ENCODE measurements around the gene MED13L. TPM values are rescaled to one million over a fixed set of nuclear protein-coding genes. Genes with fewer than 3 reads are reported as not detected.

Gene MED13L
- total RNA-seq, 1 experiment from 2014 or later: 20.1 TPM

GRCh38 chr12:115968211-115968610 lies 309.3 kb downstream of the MED13L start:
- DNase-seq (ENCODE audit: low read depth): no peak
- in situ Hi-C loops (cut with HindIII; ENCODE audit: low pct_unique_long_range_greater_than_20kb, low sequenced_read_pairs): no loop called here

GRCh38 chr12:115966376-115966775 lies 311.1 kb downstream of the MED13L start:
- no peak for DNase-seq (ENCODE audit: low read depth)
- in situ Hi-C loops (cut with HindIII; ENCODE audit: low pct_unique_long_range_greater_than_20kb, low sequenced_read_pairs): no loop called here

GRCh38 chr12:115964626-115965025 lies 312.9 kb downstream of the MED13L start:
- in situ Hi-C loops (cut with HindIII; ENCODE audit: low pct_unique_long_range_greater_than_20kb, low sequenced_read_pairs): no loop called here
- DNase-seq (ENCODE audit: low read depth): no peak

GRCh38 chr12:115964214-115964613 lies 313.3 kb downstream of the MED13L start:
- DNase-seq (ENCODE audit: low read depth): no peak
- in situ Hi-C loops (cut with HindIII; ENCODE audit: low pct_unique_long_range_greater_than_20kb, low sequenced_read_pairs): no loop called here

- in situ Hi-C loops (cut with HindIII; ENCODE audit: low pct_unique_long_range_greater_than_20kb, low sequenced_read_pairs): no loop called here
- DNase-seq (ENCODE audit: low read depth): no peak
Measured at GRCh38 chr12:115962216-115962615, 315.3 kb downstream of the MED13L start.

- no peak for DNase-seq (ENCODE audit: low read depth)
- in situ Hi-C loops (cut with HindIII; ENCODE audit: low pct_unique_long_range_greater_than_20kb, low sequenced_read_pairs): no loop called here
Measured at GRCh38 chr12:115960868-115961802, 316.4 kb downstream of the MED13L start.

- in situ Hi-C loops (cut with HindIII; ENCODE audit: low pct_unique_long_range_greater_than_20kb, low sequenced_read_pairs): no loop called here
- DNase-seq (ENCODE audit: low read depth): no peak
Measured at GRCh38 chr12:115957686-115958290, 319.7 kb downstream of the MED13L start.

GRCh38 chr12:115956659-115957058 lies 320.8 kb downstream of the MED13L start:
- in situ Hi-C loops (cut with HindIII; ENCODE audit: low pct_unique_long_range_greater_than_20kb, low sequenced_read_pairs): no loop called here
- no peak for DNase-seq (ENCODE audit: low read depth)

- in situ Hi-C loops (cut with HindIII; ENCODE audit: low pct_unique_long_range_greater_than_20kb, low sequenced_read_pairs): no loop called here
- no peak for DNase-seq (ENCODE audit: low read depth)
Measured at GRCh38 chr12:115956236-115956635, 321.3 kb downstream of the MED13L start.

- in situ Hi-C loops (cut with HindIII; ENCODE audit: low pct_unique_long_range_greater_than_20kb, low sequenced_read_pairs): no loop called here
- DNase-seq (ENCODE audit: low read depth): no peak
Measured at GRCh38 chr12:115953450-115953849, 324.0 kb downstream of the MED13L start.

GRCh38 chr12:115953031-115953430 lies 324.5 kb downstream of the MED13L start:
- DNase-seq (ENCODE audit: low read depth): no peak

GRCh38 chr12:115950959-115951358 lies 326.5 kb downstream of the MED13L start:
- no peak for DNase-seq (ENCODE audit: low read depth)
- in situ Hi-C loops (cut with HindIII; ENCODE audit: low pct_unique_long_range_greater_than_20kb, low sequenced_read_pairs): no loop called here

More at GRCh38 chr12:115953031-115953430, 324.5 kb downstream of the MED13L start:
- in situ Hi-C loops (cut with HindIII; ENCODE audit: low pct_unique_long_range_greater_than_20kb, low sequenced_read_pairs): no loop called here

GRCh38 chr12:115949675-115950074 lies 327.8 kb downstream of the MED13L start:
- no peak for DNase-seq (ENCODE audit: low read depth)

GRCh38 chr12:115947696-115948062 lies 329.8 kb downstream of the MED13L start:
- in situ Hi-C loops (cut with HindIII; ENCODE audit: low pct_unique_long_range_greater_than_20kb, low sequenced_read_pairs): no loop called here
- DNase-seq (ENCODE audit: low read depth): no peak

More at GRCh38 chr12:115949675-115950074, 327.8 kb downstream of the MED13L start:
- in situ Hi-C loops (cut with HindIII; ENCODE audit: low pct_unique_long_range_greater_than_20kb, low sequenced_read_pairs): no loop called here

- in situ Hi-C loops (cut with HindIII; ENCODE audit: low pct_unique_long_range_greater_than_20kb, low sequenced_read_pairs): no loop called here
- DNase-seq (ENCODE audit: low read depth): no peak
Measured at GRCh38 chr12:115946867-115947695, 330.4 kb downstream of the MED13L start.

GRCh38 chr12:115946092-115946491 lies 331.4 kb downstream of the MED13L start:
- in situ Hi-C loops (cut with HindIII; ENCODE audit: low pct_unique_long_range_greater_than_20kb, low sequenced_read_pairs): no loop called here
- DNase-seq (ENCODE audit: low read depth): no peak

GRCh38 chr12:115945491-115945885 lies 332.0 kb downstream of the MED13L start:
- in situ Hi-C loops (cut with HindIII; ENCODE audit: low pct_unique_long_range_greater_than_20kb, low sequenced_read_pairs): no loop called here
- DNase-seq (ENCODE audit: low read depth): no peak

- in situ Hi-C loops (cut with HindIII; ENCODE audit: low pct_unique_long_range_greater_than_20kb, low sequenced_read_pairs): no loop called here
- no peak for DNase-seq (ENCODE audit: low read depth)
Measured at GRCh38 chr12:115944837-115945490, 332.5 kb downstream of the MED13L start.
